NCI-H82 (cell line): ENCODE measurements around the gene RBFOX2.
A peak's percentile ranks its signal among the peaks of the same experiment; 100 is the strongest.

ENCODE experiments used
- DNase-seq: peaks from one replicate; lab custom pipeline; 2025; lab: John Stamatoyannopoulos, UW

Gene RBFOX2

DNA sequence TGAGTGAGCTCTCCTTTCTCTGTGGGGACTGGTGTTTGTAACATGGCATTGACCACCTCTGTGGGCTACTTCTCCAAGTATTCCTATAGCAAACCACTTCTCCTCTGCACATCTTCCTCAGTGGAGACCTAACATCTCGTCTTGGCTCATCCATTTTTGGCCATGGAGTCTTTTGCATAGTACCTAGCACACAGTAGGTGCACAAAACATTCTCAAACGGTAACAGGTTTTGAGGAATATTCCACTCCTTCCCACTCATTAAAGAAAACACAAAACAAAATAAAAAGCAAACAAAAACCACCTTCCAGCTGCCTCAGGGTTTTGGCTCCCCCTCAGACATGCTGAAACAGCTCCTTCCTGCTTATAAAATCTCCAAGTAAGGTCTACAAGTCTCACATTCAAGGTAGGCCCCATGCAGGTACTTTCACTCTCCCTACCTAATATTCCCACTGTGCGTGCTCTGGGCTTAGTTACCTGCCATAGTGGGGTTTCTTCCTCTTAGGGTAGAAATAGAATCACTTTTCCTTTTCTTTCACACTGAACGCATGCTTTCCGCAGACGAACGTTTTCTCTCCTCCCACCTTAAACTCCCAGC, 132.4 kb downstream of the RBFOX2 start:
- DNase-seq = no peak

DNA sequence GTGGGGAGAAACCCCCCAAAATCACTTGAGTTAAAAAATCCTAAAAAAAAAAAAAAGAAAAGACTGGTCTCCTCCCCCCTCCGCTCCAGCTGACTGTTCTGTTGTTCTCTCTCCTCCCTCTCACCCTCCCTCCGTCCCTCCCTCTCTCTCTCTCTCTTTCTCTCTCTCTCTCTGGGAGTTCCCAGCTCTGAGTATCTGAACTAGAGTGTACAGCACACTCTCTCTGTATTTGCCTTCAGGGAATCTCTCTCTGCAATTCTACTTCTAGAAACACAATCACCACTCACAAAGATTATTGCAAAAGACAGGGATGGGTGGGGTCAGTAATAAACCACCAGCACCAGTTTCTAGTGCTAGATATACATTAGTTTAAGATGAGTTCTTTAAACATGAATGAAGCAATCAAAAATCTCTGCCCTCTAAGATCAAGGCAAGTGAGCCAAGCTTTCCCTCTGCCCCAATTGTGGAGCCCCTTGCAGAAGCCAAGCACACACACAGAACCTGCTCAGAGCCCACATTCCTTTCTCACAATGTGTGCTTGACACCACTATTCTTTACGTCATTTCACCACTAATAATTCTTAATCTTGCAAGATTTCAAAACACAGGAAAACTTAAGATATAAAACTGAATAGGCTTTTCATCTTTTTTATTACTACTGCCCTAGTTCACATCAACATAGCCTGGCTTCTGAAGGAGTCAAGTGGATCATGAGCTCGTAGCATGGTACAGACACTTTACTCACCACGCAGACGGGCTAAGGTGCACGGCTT, 133.5 kb downstream of the RBFOX2 start:
- DNase-seq = no peak

DNA sequence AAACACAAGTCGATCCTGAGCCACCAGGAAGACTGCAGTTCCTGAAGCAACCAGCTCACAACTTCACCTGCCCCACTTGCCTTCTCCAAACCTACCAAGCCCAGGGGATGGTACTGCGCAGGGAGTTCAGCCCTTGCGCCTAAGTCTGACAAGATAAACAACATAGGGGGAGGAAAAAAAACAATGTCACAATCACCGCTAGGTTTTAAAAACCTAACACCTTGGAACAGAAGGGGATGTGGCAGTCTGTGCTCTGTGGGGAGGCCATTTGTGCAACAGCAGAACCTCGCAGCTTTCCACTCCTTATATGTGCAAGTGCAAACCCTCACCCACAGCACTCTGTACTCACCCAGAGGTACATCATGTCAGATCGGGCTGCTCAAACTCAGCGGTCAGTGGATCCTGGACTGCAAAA, 134.2 kb downstream of the RBFOX2 start:
- DNase-seq = peak; percentile 8

DNA sequence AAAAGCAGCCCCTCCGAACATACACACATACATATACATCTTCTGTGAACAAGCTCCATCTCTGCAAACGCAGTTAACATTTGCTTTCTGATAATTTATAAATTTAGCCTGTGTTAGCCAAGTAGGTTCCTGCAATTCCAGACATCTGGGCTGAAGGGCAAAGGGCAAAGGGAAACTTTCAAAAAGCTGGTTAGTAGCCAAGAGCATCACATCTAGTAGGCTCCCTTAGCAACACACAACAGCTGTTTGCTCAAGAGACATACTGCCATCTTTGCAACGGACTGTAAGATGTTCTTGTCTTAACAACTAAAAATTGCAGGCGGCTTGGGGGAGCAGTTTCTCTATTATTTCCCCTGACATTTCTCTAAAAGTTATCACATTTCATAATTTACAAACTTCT, 134.9 kb downstream of the RBFOX2 start:
- DNase-seq = no peak

DNA sequence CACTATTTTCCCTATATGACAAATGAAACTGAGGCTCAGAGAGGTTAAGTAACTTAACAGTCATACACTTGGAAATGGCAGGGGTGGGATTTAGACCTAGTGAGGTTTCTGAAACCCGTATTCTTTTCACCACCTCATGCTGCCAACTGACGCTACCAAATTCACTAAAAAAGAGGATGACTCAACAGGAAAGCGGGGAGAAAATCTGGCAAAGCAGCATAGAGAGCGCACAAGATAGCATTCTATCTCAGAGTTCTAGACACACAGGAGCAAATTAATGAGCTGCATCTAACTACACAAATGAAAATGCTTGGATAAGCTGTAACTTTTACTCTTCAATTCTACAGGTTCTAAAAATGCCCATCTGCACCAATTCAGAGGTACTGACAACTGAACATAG, 136.4 kb downstream of the RBFOX2 start:
- no peak for DNase-seq

DNA sequence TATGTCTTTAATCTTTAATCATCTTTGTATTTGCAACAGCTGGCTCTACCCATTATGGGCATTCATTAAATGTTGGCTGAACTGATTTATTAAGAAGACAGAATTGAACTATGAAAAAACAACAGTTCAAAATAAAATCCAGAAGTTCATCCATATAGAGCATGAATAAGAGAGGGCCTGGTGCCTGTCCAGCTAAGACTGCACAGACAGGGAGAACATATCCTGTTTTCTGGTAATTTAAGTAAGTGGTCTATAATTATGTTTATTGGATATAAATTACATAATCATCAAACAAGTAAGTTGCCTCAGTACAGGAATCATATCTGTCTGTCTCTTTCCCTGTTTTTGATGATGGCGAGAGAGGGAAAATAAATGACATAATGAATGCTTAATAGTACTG, 137.2 kb downstream of the RBFOX2 start:
- DNase-seq = peak; percentile 32

DNA sequence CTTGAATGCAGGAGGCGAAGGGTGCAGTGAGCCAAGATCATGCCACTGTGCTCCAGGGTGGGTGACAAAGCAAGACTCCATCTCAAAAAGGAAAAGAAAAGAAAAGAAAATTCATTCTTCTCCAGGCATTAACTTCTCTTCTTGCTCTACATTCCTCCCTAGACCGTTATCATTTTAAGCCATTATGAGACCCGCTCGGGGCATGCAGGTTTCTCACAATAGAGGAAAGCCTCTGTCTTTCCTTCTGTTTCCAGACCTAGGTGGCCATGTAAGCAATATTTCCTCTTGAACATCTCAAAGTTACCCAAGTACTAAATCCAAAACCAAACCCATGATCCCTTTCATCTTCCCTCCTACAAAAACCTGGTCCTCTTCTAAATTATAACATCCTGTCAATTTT, 139.6 kb downstream of the RBFOX2 start:
- no peak for DNase-seq

DNA sequence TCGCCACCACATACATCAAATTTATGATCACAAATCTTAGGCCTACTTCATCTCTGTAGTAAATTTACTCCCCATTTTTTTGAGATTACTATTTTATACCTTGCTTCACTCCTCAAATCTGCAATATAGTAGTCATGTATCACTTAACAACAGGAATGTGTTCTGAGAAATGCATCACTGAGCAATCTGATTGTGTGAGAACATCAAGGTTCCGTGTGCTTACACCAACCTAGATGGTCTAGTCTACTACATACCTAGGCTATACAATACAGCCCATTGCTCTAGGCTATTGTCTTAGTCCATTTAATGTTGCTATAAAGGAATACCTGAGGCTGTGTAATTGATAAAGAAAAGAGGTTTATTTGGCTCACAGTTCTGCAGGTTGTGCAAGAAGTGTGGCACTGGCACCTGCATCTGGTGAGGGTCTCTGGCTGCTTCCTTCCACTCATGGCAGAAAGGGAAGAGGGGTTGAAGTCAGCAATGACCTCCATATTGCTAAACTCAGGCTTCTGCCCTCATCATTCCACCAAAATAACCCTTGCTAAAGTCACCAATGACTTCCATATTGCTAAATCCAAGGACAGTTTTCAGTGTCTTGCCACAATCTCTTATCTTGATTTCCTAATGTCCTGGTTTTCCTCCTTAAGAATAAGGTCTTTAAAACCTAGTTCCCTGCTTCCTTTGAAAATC, 140.3 kb downstream of the RBFOX2 start:
- no peak for DNase-seq

DNA sequence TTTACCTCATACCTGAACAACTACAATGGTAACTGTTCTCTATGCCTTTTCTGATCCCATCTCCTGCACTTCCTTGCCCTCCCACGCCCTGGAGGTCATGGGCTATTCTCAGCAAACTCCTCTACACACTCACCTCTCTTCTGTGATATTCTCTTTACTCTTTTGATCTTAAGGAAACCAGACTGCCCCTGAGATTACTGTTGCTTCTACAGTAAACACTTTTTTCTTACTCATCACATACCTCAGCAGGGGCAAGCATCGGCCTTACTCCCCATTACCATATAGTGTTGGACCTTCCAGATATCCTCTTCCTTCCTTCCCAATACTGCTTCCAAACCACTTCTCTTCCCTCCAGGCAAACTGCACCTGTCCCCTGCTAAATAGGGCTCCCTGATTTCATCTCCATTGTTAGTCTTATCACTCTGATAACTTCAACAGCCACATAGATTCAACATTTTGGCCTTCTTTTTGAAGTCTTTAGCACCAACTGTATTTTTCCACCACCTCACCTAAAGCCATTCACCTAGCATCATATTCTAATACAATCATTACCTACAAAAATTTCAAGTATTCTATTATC, 141.2 kb downstream of the RBFOX2 start:
- DNase-seq = no peak

DNA sequence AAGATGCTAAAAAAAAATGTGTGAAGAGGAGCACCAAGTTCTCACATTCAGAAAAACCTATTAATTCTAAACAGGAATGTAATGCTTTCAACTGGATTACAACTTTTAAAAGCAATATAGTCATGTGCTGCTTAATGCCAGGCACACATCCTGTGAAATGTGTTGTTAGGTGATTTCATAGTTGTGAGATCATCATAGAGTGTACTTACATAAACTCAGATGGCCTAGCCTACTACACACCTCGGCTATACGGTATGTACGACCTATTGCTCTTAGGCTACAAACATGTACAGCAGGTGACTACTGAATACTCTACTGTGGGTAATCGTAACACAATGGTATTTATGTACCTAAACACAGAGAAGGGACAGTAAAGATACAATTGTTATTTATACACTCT, 142.3 kb downstream of the RBFOX2 start:
- no peak for DNase-seq

DNA sequence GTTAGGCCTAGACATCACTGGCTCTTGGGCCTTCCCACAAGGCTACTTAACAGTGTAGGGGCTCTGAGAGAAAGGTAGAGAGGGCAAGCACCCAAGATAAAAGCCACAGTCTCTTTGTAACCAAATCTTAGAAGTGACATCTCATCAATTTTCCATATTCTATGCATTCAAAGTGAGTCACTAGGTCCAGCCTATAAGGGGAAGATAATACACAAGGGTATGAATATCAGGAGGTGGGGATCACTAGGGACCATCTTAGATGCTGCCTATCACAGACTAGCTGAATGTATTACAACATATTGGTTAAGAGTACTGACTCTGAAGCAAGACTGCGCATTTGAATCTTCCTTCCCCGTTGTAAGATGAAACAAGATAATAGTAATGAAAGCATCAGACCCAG, 144.1 kb downstream of the RBFOX2 start:
- no peak for DNase-seq

DNA sequence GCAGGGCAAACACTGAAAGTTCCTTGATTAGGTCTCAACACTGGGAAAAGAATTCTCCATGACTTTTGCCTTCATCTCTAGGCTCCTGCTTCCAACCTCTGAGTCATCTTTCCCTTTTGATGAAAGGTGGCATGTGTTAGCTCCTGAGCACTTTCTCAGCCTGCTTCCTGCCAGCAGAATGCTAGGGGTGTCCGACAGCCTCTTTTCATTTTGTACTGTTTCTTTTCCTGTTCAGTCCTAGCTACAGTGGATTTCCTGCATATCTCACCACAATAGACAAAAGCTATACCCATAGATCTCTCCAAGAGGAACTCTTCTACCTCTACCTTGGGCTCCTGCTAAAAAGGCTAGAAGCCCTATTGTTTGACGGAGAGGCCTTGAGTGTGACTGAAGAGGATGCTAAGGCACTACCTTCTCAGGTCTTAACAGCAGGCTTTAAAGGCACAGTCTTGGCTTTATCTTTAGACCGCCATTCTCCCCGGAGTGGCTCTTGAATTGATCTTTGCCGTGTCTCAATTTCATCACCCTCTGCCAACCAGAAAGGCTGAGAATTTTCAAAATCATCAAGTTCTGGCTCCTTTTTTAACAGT, 145.5 kb downstream of the RBFOX2 start:
- DNase-seq = no peak

DNA sequence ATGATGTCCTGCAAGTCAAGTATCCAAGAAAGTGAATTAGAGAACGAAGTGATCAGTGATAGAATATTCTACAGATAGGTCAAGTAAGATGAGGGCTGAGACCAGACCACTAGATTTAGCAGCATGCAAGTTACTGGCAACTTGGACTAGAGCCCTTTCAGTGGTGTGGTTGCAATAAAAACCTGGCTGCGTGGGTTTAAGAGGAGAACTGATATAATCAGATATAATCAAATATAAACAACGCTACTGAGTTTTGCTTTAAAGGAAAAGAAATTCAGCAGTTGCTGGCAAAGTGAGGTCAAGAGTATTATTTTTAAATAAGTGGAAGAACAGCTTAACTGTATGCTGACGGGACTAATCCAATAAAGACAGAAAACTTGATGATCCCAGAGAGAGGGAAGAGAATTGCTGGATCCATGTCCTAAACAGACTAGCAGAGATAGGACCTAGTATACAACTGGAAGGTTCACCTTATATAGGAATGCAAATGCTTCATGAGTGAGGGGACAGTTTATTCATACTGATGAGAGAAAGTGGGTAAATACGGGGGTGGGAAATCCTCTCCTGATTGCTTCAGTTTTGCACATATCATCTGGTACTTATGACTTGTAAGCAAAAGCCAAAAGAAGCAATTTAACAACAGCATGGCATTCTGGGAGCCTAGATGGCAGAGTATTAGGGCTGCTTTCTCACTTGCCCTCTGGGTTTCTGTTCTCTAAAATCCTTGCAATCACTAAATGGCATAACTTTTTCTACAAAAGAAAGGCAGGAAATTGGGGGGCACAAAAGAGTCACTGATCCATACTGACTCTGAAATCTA, 146.2 kb downstream of the RBFOX2 start:
- DNase-seq = peak; percentile 69

DNA sequence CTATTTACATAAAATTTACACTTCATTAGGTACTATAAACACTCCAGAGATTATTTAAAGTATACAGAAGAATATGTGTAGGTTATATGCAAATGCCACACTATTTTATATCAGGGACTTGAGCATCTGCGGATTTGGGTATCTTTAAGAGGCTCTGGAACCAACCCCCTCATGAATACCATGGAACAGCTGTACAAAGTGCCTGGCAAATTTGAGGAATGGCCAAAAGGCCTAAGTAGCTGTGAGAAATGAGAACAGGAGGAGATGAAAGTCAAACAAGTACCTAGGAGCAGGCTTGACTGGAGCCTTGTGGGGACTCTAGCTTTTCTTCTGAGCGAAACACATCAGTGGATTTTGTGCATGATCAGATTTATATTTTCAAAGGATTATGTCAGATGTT, 149.3 kb downstream of the RBFOX2 start:
- DNase-seq = no peak

DNA sequence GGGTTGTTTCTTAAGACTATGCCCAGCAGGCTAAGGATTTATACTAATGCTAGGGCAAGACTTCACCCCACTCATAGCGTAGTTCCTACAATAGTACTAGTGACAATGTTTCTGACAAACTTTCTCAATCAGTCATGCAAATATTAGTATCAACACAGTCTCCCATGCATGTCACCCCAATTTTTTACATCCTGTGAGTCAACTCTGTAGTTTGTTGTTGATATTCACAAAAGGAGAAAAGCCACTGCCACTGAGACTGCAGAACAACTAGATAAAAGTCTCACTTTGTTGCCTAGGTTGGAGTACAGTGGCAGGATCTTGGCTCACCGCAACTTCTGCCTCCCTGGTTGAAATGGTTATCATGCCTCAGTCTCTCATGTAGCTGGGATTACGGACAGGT, 155.2 kb downstream of the RBFOX2 start:
- no peak for DNase-seq

DNA sequence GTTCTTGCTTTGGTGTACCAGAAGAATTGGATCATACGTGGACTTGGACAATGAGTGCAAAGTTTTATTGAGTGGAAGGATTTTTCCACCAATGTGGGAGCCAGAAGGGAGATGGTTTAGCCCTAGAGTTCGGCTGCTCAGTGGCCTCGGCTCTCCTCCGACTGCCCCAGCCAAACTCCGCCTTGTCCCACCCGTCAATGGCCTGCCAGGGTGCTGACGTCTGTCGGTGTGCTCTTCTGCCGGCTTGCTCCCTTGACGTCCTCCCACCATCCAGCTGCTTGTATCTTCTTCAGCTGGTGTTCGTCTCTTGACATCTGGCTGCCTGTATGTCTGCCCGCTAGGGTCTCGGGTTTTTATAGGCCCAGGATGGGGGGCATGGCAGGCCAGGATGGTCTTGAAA, 156.2 kb downstream of the RBFOX2 start:
- DNase-seq = no peak

DNA sequence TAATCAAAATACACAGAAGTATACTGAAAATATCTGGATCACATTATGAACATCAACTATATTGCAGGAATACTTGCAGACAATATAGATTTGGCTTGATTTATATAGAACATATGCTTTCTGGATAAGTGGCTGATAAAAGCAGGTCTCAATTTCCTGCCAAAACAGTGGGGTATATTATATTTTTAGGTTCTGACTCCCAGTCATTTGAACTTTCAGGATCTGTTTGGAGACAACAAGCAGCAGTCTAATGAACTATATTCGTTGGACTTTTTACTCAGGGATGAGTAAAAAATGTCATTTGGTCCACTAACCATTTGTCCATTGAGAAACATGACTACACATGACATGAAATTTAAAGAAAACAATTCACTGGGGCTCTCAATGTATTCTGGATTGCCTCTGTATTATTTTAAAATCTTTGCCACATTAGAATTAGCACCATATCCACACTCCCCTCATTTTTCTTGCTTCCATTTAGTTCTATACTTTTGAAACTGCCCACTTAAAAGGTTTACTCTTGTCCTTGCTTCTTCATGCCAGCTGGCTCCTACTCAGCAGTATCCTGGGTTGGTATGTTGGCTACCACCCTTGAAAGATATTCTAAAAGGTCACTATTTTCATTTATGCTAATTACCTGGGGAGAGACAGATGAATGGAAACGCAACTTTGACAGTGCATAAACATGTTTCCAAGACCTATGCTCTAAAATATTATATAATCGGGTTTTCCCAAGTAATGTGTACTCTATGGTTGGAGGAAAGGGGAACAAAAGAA, 157.9 kb downstream of the RBFOX2 start:
- no peak for DNase-seq

DNA sequence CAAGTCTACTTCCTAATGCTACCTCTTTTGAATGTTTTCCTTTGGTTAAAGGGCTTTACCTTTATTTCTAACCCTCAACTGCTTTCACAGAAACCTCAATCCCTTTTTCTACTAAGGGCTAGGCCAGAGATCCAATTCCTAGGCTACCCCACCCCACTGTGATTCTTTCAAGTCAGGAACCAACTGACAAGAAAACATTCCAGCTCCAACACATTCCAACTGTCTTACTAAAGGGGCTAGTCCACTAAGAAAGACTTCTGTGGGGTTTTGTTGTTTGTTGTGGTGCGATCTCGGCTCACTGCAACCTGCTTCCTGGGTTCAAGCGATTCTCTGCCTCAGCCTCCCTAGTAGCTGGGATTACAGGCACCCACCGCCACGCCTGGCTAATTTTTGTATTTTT, 159.7 kb downstream of the RBFOX2 start:
- no peak for DNase-seq

DNA sequence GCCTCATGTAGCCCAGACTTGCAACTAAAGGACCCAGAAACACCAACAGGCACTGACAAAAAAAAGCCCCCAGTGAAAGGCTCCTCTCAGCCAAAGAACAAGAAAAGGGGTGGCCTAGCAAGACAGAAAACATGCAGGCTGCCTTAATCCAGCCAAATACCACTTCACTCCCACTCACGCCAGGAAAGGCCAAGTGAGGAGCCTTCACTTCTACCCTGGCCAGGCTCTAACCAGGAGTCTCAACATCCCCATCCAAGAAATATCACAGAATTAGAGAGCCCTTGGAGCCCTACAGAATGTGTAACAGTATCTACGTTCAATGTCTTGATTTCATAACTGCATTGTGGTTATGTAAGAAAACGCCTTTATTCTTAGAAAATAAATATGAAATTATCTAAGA, 162.0 kb downstream of the RBFOX2 start:
- no peak for DNase-seq

DNA sequence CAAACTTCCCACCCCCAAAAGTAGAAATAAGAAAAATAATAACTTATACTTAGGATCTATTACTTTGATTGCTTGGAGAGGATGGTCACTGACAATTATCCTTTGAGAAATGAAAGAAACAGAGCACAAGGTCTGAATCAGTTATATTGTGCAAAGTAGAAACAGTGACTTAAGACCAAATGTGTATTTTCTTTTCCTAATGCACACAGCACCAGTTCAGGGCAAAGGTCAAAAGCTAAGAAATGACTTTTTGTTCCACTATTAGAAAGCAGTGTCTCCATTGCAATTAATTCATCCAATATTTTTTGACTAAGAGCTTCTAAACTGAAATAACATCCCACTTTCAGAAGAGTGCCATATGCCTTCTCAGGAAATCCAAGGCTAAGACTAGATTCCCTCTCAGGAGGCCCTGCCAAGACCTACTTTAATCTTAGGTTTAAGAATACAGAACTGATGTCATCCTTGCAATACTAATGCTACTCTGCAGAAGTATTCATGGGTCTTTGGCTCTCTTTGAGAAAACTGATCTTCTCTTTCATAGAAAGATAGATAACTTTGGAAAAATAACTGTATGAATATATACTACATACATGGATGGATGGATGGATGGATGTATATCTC, 164.0 kb downstream of the RBFOX2 start:
- peak; percentile 86 for DNase-seq

DNA sequence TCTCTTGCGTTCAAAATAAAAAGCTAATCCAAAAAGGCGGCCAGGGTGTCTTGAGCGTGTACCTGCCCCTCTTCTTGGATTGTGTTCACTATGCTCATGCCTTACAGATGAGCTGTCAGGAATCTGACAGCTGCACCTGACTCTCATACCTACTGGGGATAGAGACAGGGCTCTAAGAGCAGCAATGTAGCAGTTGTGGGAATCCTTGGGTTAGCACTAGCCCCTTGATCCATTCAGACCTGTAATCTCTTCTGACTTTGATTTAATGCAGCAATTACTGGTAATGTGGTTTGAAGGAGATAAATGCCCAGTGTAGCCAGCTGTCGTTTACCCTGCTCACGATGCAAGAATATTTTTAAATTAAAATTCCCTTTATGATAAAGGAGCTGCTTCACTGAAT, 165.2 kb downstream of the RBFOX2 start:
- peak; percentile 95 for DNase-seq
